NOMO-1 (cell line): ENCODE measurements around the gene CLDN24.

Experiments used
- DNase-seq, 2 experiments: peaks; one replicate each; lab custom pipeline; 2025; ENCODE audit not compliant: unreplicated experiment in 2 of 2; lab: John Stamatoyannopoulos, UW

CLDN24 gene

DNA sequence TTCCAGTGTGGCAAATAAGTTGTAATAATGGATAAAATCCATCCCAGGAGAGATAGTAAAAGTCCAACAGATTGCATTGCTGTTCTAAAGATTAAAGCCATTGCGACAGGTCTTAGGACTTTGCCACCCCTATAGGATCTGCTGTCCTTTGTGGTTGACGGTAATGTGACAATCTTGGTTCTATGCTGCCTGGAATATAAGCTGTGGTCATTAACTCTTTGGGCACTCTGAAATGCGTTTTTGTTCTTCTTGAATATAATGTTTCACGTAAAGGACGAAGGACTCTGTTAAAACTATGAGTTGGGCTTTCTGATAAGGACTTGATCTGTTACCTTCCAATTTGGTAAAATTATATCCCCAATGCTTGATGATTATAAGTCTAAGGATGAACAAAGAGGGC lies at the start of gene CLDN24:
Gene CLDN24, minus strand, starts transcription at position 101 of the 400 bp plus-strand sequence. Its CDS starts 0 bp downstream, at position 101.
- no peak for DNase-seq

DNA sequence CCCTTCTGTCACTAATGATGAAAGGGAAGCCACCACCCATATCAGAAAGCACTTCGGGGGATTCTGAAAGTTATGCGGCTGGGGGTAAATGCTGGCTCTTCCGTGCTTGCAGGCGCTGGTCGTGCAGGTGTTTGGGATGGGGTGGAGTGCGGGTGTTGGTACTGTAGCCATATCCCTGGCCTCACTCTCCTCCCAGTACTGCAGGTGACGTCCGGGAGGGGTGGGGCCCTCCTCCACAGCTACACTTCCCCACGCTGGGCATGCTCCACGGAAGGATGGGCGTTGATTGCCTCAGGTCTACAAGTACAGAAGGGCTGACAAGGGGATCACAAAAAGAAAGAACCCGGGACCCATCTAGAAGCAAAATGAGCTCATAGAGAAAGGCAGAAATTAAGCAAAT lies 48.6 kb upstream of the CLDN24 start:
- no peak for DNase-seq

DNA sequence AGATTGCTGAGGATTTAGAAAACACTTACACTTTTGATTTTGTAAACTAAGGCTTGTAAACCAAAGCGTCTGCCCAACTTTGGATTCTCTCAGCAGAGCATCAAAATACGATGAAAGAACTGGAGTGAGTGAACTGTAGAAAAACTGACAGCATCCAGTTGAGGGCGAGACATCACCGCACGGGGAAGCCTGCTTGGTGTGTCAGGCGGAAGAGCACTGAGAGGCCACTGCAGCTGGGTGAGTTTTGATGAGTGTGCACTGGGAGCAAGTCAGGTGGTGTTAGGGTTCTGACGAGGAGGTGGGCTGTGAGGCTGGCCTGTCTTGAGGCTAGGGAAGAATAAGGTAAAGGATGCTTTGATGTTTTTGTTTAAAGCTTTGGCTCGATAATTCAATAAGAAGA lies 46.8 kb upstream of the CLDN24 start:
- DNase-seq, result no peak

DNA sequence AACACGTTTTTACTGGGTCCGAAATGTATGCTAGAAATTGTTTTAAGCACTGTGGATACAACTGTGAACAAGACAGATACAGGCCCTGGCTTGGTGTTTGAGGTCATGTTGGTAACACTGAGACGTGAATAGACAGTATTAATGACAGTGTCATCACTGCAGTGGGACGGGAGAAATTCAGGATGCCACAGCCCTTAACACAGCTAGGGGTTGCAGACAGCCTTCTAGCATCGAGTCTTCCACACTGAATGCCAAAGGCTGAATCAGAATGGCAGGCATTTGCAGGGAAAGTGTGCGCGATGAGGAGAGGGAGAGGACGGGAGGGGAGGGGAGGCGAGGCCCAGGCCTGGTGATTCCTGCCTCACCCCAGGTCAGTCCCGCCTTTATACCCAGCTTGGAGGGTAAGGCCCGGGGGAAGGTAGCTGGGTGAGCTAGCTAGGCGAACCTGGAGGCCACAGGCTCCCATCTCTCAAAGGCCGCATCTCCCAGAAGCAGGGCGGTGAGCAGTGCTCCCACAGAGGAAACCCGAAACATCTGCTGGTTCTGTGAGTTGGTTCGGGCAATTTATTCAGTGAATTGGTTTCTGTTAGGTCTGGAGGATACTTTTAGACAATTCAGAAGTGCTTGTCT lies 44.1 kb upstream of the CLDN24 start:
- DNase-seq, result no peak

DNA sequence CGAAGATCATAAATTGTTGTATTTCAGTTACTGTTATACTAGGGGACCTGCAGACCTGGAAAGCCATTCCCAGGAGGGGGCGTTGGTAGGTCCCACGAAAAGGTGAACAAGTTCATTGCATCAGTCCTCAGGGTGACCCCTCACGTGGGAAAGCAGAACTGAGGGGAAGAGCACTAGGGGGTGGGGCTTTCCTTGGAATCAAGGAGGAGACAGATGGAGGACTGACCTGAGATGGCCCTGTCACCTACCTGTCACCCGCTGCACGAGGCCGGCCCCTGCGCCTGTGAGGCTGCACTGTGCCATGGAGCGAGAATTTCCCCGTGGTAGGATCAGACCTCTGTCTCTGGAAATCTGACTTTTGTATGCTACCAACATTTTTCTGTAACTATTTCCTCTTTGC lies 41.8 kb upstream of the CLDN24 start:
- no peak for DNase-seq

DNA sequence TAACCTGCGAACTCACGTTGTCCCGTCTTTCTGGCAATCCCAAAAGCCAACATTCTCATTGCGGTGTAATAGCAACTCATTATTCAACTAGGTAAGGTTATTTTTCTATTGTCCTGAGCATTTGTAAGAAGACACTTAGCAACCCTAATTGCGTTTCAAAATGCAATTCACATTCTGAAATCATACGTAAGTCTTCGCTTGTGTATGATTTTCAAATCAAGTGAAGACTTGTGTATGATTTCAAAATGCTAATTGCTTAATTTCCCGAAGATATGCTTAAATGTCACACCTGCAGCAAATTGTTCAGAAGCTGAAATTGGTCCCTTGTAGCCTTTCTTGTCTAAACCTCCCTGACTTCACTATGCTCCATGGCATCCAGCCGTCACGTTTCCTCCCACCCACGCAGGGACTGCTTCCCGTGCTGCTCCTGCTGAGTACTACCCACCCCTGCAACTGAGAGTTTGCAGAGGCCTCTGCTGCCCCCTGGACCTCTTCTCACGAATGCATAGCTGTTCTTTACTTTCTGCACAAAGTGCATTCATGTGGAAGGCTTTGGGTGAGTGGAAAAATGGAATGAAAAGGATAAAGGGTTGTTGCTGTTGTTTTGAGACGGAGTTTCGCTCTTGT lies 40.8 kb upstream of the CLDN24 start:
- DNase-seq, result no peak

DNA sequence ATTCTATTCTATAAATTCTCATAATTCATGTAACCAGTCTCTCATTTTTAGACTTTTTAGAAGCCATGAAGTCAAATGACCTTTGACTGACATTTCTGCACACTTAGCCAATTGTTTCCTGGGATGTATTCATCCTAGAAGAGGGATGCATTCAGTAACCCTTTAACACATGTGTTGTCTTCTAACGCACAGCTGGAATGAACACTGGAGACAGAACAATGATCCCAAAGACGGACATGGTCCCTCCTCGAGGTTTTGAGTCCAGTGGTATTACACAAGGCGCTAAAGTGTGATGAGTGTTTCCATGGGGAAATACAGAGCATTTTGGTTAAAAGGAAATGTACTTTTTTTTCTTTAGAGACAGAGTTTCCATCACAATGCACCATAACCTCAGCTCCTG lies 39.8 kb upstream of the CLDN24 start:
- DNase-seq, result no peak

DNA sequence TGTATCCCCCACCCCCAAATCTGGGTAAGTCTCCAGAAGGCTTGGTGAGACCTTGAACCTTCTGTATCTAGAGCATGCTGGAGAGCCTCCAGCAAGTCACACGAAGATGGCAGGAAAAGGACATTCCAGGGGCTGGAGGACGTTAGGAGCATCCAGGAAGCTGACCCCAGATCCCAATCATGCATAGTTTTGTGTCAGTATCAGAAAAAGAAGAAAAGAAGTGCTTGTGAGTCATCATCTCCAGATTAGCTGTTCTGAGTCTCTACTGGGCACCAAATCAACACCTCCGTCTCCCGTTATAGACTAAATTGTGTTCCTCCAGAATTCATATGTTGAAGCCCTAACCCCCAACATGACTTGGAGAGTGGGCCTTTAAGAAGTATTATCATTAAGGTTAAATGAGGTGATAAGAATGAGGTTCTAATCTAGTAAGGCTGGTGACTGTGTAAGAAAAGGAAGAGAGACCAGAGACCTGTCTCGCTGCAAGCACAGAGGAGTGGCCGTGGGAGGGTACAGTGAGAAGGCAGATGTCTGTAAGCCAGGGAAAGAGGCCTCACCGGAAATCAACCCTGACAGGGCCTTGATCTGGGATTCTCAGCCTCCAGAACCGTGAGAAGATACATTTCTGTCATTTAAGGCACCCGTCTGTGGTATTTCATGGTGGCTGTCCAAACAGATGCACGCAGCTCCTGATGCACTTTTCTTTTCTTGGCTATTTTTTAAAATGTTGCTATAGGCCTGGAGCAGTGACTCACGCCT lies 38.1 kb upstream of the CLDN24 start:
- no peak for DNase-seq

DNA sequence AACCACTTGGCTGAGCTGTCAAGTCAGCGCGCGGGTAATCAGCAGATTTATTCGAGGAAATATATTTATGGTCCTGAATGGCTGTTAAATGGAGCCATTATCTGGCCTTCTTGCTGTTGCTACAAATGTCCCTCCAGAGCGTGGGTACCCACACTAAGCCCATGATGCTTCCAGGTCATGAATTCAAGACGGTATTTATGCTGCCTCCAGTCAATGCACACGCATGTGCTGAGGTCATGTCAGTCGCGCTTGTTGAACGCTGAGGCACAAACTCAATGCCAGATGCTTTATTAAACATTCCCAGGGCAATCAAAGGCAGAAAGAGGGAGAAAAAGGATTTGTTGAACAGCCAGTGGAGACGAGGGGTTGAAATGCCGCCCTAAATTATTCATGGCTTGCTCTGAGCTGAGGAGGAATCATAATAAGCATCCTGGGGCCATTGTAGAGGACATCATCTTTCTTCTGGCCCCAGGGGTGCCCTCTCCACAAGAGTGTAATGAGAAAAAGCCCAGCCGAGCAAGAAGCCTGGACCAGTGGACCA lies 36.1 kb upstream of the CLDN24 start:
- DNase-seq, result no peak

DNA sequence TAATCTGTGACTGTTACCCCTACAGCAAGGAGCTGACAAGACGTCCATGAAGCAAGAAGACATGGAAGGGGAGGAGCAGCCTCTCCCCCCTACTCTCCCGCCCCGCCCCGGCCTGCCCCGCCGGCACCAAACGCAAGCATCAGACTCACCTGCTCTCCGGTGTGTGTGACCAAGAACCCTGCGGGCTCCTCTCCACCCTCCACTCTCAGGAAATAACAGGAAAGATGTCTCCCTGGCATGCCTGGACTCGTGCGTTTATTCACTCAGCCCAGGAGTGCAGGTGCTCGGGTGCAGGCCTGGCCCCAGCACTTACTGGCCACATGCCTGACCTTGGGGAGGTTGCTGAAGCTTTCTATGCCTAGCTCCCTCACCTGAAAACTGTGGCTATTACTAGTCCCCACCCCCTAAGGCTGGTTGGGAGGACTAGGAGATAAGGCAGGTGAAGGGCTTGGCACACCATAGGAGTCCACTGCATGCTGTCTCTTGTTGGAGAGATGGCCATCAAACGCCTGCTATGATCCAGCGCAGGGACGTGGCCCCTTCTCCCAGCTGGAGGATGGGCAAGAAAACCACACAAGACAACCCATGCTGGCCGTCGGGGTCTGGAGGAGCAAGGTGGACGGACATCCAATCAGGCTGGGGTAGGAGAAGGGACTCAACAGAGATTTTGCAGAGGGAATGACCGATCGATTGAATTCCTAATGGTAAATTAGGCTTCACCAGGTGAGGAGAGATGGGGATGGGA lies 34.9 kb upstream of the CLDN24 start:
- no peak for DNase-seq

DNA sequence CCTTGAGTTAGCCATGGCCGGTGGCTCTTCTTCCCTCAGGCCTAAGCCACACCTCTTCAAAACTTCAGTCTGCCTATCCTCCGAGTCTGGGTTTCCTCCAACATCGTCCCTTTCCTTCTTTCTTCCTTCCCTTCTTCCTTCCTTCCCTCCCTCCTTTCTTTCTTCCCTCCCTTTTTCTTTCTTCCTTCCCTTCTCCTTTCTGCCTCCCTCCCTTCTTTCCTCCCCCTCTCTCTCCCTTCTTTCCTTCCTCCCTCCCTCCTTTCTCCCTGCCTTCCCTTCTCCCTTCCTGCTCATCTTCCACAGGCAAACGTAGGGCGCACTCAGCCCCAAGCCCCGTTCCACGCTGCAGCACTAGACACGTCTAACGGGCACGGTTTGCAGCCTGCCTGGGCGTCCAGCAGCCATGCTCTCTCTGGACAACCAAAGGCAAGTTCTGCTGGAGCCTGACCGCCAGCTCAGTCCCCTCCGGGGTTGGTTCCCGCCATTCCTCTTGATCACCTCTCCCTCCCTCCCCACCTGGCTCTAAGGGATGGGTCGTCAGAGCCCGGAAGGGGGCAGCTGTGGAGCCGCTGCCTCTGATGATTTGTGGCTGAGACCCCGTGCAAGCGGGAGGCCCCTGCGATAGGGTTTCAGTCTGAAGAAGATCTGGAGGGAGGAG lies 34.1 kb upstream of the CLDN24 start:
- DNase-seq, result no peak

DNA sequence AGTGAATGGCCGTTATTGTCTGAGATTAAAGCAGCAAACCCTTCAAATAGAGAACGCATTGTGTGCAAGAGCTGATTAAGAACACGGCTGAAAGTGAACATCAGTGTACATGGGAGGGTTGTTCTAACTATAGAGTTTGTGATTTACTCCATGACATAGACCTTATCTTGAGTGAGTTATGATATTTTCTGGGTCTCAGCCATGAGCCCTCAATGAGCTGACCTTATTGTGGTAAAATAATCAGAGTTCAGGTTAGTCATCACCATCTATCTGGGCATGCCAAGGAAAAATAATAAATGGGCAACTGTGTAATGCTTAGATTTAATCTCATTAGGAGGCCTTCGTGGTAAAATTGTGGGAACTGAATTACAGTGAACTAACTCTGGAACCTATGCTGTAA lies 33.2 kb upstream of the CLDN24 start:
- DNase-seq, result no peak

DNA sequence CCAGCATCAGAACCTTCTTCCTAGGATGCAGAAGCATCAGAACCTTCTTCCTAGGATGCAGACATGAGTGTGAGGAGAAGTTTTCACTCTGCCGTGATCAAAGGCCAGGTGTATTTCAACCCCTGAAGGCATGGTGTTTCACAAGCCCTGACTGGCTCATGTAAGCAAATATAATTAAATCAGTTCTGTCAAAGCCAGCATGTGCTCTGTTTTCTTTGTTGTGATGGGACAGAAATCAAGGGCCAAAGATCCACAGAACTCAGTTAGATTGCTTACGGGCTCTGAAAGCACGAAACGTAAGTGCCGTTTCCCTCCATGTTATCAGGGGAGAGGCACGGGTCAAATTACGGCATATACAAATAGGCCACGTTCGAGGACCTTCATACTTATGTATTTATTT lies 32.0 kb upstream of the CLDN24 start:
- DNase-seq, result no peak

DNA sequence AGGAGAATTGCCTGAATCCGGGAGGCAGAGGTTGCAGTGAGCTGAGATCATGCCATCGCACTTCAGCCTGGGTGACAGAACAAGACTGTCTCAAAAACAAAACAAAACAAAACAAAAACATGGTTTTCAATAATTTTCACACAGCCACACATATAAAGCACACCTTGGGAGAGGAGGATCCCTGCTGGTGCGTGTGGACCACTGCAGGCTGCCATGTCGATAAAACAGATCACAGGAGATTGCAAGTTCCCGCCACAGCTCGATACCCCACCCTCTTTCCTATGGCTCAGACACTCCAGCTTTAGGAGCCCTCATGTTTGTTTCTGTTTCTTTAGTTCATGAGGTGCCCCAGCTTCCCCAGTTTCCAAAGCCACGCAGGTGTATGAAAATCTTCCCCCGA lies 31.3 kb upstream of the CLDN24 start:
- no peak for DNase-seq

DNA sequence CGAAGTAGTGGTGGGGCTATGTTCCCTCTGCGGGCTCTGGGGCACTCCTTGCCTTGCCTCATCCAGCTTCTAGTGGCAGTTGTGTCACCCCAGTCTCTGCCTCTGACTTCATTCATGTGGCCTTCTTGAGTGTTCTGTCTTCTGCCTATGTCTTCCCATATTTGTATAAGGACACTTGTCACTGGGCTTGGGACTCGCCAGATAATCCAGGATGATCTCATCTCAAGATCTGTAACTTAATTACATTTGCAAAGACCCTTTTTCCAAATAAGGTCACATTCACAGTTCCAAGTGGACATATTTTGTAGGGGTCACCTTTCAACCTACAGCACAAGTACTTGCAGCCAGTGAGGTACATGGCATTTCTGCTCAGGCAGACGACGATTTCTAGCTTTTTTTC lies 30.3 kb upstream of the CLDN24 start:
- DNase-seq, result no peak

DNA sequence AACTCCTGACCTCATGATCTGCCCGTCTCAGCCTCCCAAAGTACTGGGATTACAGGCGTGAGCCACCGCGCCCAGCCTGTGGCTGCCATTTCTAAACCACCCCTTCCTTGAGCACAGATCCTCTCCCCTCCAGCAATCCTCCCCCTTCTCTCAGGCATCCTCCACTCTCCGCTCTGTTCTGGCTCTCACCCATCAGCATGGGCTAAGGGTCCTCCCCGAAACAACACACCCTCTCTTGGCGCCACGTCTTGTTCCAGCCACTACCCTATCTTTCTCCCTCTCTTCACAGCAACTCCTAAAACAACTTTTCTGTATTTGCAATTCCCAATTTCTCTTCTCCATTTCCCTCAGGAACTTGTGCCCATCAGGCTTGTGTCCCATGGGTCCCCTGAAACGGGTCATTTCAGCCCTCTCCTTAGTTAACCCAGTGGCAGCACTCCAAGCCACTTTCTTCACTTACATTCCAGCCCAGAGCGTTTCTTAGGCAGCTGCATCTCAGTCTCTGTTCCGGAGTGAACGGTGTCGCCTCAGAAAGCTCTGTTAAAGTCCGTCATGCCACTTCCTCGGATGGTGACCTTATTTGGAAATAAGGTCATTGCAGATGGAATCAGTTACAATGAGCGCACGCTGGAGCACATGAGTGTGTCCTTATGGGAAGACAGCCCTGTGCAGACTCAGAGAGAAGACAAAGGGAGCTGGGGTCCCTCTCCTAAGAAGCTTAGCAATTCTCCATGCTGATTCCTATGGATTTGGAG lies 28.3 kb upstream of the CLDN24 start:
- no peak for DNase-seq

DNA sequence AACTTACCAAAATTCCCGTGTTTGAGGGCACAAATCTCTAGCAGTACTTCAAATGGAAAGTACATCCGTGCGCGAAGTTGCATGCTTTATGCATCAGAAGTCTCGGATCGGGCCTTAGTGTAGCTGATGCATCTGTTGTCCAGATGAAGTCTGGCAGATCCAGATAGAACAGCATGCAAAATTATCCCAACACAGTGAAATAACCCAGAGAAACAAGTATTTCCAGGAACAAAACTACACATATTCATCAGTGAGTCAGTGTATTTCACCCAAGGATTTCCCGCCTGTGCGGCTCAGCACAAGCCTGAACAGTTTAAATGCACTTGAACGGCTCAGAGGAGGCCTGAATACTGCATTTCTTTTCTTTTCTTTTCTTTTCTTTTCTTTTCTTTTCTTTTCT lies 27.4 kb upstream of the CLDN24 start:
- DNase-seq, result no peak

DNA sequence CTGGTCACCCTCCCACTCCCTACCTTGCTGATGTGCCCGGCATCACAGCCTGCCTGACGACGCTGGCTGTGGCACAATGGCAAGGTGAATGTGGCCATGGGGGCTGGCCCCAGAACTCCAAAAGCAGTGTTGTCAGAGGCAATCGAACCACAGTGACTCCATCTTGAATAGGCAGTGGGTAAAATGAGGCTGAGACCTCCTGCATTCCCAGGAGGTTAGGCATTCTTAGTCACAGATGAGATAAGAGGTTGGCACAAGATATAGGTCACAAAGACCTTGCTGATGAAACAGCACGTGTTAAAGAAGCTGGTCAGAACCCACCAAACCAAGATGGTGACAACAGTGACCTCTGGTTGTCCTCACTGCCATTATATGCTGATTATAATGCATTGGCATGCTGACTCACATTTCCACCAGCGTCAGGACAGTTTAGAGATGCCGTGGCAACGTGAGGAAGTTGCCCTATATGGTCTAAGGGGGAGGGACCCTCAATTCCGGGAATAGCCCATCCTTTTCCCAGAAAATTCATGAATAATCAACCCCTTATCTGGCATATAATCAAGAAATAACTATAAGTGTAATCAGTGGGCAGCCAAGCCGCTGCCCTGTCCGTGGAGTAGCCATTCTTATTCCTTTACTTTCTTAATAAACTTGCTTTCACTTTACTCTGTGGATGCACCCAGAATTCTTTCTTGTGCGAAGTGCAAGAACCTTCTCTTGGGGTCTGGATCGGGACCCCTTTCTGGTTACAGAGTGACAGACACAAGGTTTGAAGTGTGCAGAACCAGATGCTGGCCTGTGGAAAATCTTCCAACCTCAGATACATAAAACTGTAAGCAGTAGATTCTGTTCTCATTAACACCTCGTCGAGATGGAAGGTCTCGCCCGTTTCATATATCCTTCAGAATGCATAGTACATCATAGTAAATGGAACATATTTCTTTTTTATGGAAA lies 26.8 kb upstream of the CLDN24 start:
- no peak for DNase-seq

DNA sequence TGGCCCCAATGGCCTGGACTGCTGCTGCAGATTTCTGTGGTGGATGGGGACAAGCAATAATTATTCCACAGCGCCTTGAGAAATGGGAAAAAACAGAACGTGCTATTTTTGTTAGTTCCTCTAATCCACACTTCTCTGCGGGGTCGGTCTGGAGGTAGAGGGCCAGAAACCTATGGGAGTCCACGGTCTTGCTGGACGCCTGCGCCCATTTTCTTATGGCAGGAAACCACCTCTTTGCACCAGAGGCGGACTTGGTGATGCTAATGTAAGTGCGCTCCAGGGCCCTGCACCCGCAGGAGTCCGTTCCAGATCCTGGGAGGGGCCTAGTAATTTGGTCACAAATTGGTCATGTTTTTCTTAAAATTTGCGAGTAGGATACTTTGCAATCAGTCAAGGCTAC lies 25.9 kb upstream of the CLDN24 start:
- DNase-seq, result peak in 1 of 2 experiments; percentile 23
